Ishikawa (cell line): Measurements from ENCODE around the gene CACNA1A.

Source experiments
- CEBPB ChIP-seq: IDR thresholded peaks from 2 replicates; pipeline ENCODE4 v1.6.1; 2012
- CREB1 ChIP-seq: IDR thresholded peaks from 2 replicates; pipeline ENCODE4 v1.6.1; 2012; ENCODE audit warnings: low read depth
- EP300 ChIP-seq: IDR thresholded peaks from 2 replicates; pipeline ENCODE4 v1.6.1; 2012; ENCODE audit warnings: borderline replicate concordance
- RAD21 ChIP-seq: IDR thresholded peaks from 2 replicates; pipeline ENCODE4 v1.6.1; 2012; ENCODE audit warnings: low read depth
- REST ChIP-seq: IDR thresholded peaks from 2 replicates; pipeline ENCODE4 v1.6.1; 2012; ENCODE audit warnings: low read depth, mild to moderate bottlenecking
- TAF1 ChIP-seq: IDR thresholded peaks from 2 replicates; pipeline ENCODE4 v1.6.1; 2012; ENCODE audit warnings: low read depth, mild to moderate bottlenecking
- TCF12 ChIP-seq: IDR thresholded peaks from 2 replicates; pipeline ENCODE4 v1.6.1; 2012; ENCODE audit warnings: low read depth
- TEAD4 ChIP-seq: IDR thresholded peaks from 2 replicates; pipeline ENCODE4 v1.6.1; 2012

- TF ChIP-seq REST (no peak), TAF1 (no peak), TEAD4 (no peak), RAD21 (no peak), CREB1 (no peak), TCF12 (no peak), EP300 (no peak), CEBPB (no peak)
Observed at GRCh38 chr19:13505761-13506470, 363 bp downstream of the CACNA1A start.
